Osteoblast (primary cell): ENCODE results near the gene SLC19A1. TPM values are rescaled to one million over a fixed set of nuclear protein-coding genes. Genes with fewer than 3 reads are reported as not detected.
A peak's percentile ranks its signal among the peaks of the same experiment; 100 is the strongest.

Experiments
- DNase-seq: peaks from one replicate; pipeline ENCODE4 v3.0.0; 2011; ENCODE audit warnings: low spot score, mixed read lengths; ENCODE audit not compliant: insufficient read length; ENCODE audit errors: missing footprints
- H2AFZ ChIP-seq: 2 replicates; pipeline ENCODE4 v1.6.0; 2011; ENCODE audit warnings: mild to moderate bottlenecking, low read length
- H3K27ac ChIP-seq: 2 replicates; pipeline ENCODE4 v1.5.1; 2011; ENCODE audit warnings: mild to moderate bottlenecking, low read depth, low read length, moderate library complexity
- H3K27me3 ChIP-seq: 2 replicates; pipeline ENCODE4 v1.6.0; 2012; ENCODE audit warnings: mild to moderate bottlenecking, control low read depth, inconsistent platforms, low read length, moderate library complexity; ENCODE audit not compliant: insufficient read depth
- H3K36me3 ChIP-seq: 2 replicates; pipeline ENCODE4 v1.5.1; 2011; ENCODE audit warnings: mild to moderate bottlenecking, low read length, control low read depth, moderate library complexity; ENCODE audit not compliant: insufficient read depth
- H3K4me1 ChIP-seq: 2 replicates; pipeline ENCODE4 v1.5.1; 2011; ENCODE audit warnings: mild to moderate bottlenecking, low read length, control low read depth, moderate library complexity; ENCODE audit not compliant: insufficient read depth
- H3K4me2 ChIP-seq: 2 replicates; pipeline ENCODE4 v1.6.0; 2011; ENCODE audit warnings: mild to moderate bottlenecking, low read length; ENCODE audit not compliant: insufficient read depth
- H3K4me3 ChIP-seq: fragments of 200-600 bp; sonication (generic); 3 replicates; pipeline ENCODE4 v1.5.1; 2012; ENCODE audit warnings: mild to moderate bottlenecking, low read length, inconsistent platforms; ENCODE audit not compliant: insufficient read depth
- H3K79me2 ChIP-seq: 2 replicates; pipeline ENCODE4 v1.6.0; 2012; ENCODE audit warnings: mild to moderate bottlenecking, low read length, control low read depth, inconsistent platforms; ENCODE audit not compliant: insufficient read depth
- H3K9me3 ChIP-seq: 2 replicates; pipeline ENCODE4 v1.5.1; 2011; ENCODE audit warnings: low read depth, low read length, control low read depth
- H4K20me1 ChIP-seq: 2 replicates; pipeline ENCODE4 v1.6.0; 2012; ENCODE audit warnings: mild to moderate bottlenecking, low read length, control low read depth; ENCODE audit not compliant: insufficient read depth
- CTCF ChIP-seq: IDR thresholded peaks from 2 replicates; pipeline ENCODE4 v1.5.1; 2011; ENCODE audit warnings: mild to moderate bottlenecking, low read depth, low read length, moderate library complexity; ENCODE audit errors: extremely low read depth
- total RNA-seq: library from RNA; depleted of rRNA; stranded (reverse); fragments of >200 nt; gene quantifications from 2 replicates; pipeline ENCODE4 v1.2.3, GENCODE V29; 2012

Gene SLC19A1
- total RNA-seq, 1 donor, result 2.9 TPM

DNA sequence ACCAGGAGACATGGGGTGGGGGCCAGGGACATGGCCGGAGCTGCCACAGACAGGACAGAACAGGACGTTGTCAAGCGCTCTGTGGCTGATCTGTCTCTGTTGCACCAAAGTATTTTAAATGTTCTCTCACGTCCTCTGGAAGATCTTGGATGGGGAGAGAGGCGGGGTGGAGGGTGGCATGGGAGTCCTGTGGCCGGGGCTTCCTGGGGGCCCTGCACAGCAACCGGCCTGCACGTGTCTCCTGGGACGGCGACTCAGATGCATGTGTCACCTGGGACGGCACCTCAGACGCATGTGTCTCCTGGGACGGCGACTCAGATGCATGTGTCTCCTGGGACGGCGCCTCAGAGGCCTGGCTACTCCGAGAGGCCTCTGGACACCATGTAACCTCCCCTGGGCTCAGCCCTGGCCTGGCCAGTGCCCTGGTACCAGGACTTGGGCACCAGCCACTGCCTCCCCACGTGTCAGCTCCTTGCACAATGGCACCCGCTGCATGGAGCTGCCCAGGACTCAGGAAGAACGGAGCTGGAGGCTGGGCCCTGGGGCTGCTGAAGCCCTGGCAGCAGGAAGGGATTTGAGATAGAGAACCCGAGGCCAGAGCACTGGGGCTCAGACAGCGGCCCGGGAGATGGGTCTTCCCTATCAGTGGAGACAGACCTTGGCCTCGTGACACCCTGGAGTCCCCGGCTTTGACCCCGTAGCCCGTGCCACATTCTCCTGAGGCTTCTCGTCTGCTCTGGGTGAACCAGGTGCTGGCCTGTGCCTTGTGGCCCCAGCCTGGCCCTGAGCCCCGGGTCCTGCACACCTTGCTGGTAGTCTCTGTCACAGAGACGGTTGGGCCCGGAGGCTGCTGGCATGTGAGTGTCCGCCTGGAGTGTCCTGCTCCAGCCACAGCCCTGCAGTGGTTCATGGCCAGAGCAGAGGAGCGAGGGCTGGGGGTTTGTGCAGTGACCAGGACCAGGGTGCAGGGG is 14.7 kb upstream of the SLC19A1 start:
- H3K9me3 ChIP-seq, result no peaks in the 10 kb centered on the region
- no peak overlapping the region for H2AFZ ChIP-seq
- peaks cover 6% of the 10 kb centered on the region for H3K4me1 ChIP-seq
- H3K4me2 ChIP-seq, result peak overlapping the region; percentile 92
- H4K20me1 ChIP-seq, result no peaks in the 10 kb centered on the region
- no peak overlapping the region for H3K4me3 ChIP-seq
- no peak for TF ChIP-seq CTCF
- peak; percentile 87 for DNase-seq
- no peaks in the 10 kb centered on the region for H3K36me3 ChIP-seq
- H3K27ac ChIP-seq, result peak overlapping the region; percentile 25
- H3K27me3 ChIP-seq, result peaks cover 7% of the 10 kb centered on the region
- no peaks in the 10 kb centered on the region for H3K79me2 ChIP-seq

DNA sequence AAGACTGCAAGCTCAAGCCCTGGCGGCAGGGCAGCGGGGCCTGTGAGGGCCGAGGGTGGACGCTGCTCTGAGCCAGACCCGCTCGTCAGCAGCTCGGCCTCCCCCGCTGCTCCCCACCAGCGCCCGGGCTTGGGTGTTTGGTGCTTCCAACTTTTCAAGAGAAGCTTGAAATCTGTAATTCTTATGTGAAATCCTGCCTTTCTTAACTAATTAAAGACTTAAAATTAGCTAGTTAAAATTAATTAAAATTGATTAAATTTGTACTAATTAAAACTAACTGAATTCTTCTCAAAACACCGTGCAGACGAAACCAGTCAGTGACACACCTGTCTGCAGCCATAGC is 14.0 kb upstream of the SLC19A1 start:
- H3K36me3 ChIP-seq, result no peaks in the 10 kb centered on the region
- H3K27me3 ChIP-seq, result peaks cover 6% of the 10 kb centered on the region
- peaks cover 6% of the 10 kb centered on the region for H3K4me1 ChIP-seq
- peak overlapping the region; percentile 25 for H3K27ac ChIP-seq
- no peaks in the 10 kb centered on the region for H3K9me3 ChIP-seq
- H3K4me3 ChIP-seq, result peak overlapping the region; percentile 72
- H3K79me2 ChIP-seq, result no peaks in the 10 kb centered on the region
- TF ChIP-seq CTCF, result no peak
- H3K4me2 ChIP-seq, result peak overlapping the region; percentile 92
- no peaks in the 10 kb centered on the region for H4K20me1 ChIP-seq
- DNase-seq, result no peak
- H2AFZ ChIP-seq, result no peak overlapping the region

- Histone ChIP-seq H3K4me2 (peak overlapping the region; percentile 92), H4K20me1 (no peaks in the 10 kb centered on the region), H3K4me3 (peak overlapping the region; percentile 72), H3K36me3 (no peaks in the 10 kb centered on the region), H3K9me3 (no peaks in the 10 kb centered on the region), H3K79me2 (no peaks in the 10 kb centered on the region), H3K4me1 (peaks cover 6% of the 10 kb centered on the region), H2AFZ (peak overlapping the region; percentile 87), H3K27ac (peak overlapping the region; percentile 76), H3K27me3 (peaks cover 3% of the 10 kb centered on the region)
- DNase-seq, result peak; percentile 99
- peak; percentile 90 for TF ChIP-seq CTCF
Measured at GRCh38 chr21:45555557-45556301, 13.5 kb upstream of the SLC19A1 start.

GRCh38 chr21:45555251-45555556 is 13.0 kb upstream of the SLC19A1 start:
- H3K27me3 ChIP-seq, result peaks cover 3% of the 10 kb centered on the region
- H3K4me1 ChIP-seq, result peaks cover 6% of the 10 kb centered on the region
- no peaks in the 10 kb centered on the region for H4K20me1 ChIP-seq
- TF ChIP-seq CTCF, result no peak
- H3K79me2 ChIP-seq, result no peaks in the 10 kb centered on the region
- H3K36me3 ChIP-seq, result no peaks in the 10 kb centered on the region
- H3K4me3 ChIP-seq, result peak overlapping the region; percentile 72
- DNase-seq, result no peak
- no peak overlapping the region for H3K4me2 ChIP-seq
- H3K27ac ChIP-seq, result no peak overlapping the region
- H3K9me3 ChIP-seq, result no peaks in the 10 kb centered on the region
- H2AFZ ChIP-seq, result no peak overlapping the region
